Endothelial cell of umbilical vein (primary cell): ENCODE data around the gene ZNF326. TPM values are rescaled to one million over a fixed set of nuclear protein-coding genes. Genes with fewer than 3 reads are reported as not detected.

Source experiments
- BruUV-seq: library from RNA; stranded (reverse); fragments of 400-500 nt; replicated peaks from 2 replicates; lab custom pipeline; 2021; lab: Mats Ljungman, UMichigan
- CTCF ChIA-PET: fragments of 300-600, 350-600 bp; sonication (Branson Sonifier 250); formaldehyde crosslinking; loops from one replicate; lab custom pipeline; 2021; ENCODE audit warnings: antibody characterized with exemption, inconsistent platforms; lab: Charles Lee
- POLR2A ChIA-PET: fragments of 300-600, 350-600 bp; sonication (Branson Sonifier 250); formaldehyde crosslinking; loops from one replicate; lab custom pipeline; 2021; ENCODE audit warnings: antibody characterized with exemption, inconsistent platforms; lab: Charles Lee
- DNase-seq: peaks from one replicate; pipeline ENCODE4 v3.0.0-alpha.2; 2011; ENCODE audit warnings: low read depth, low spot score
- FAIRE-seq: peaks from 2 replicates; lab custom pipeline; 2011; peaks lifted over from hg19 to GRCh38; lab: Jason Lieb, UNC
- H2AFZ ChIP-seq: 2 replicates; pipeline ENCODE4 v1.6.0; 2012; ENCODE audit warnings: low read depth, low read length, control low read depth, inconsistent platforms
- H3K27ac ChIP-seq: 2 replicates; pipeline ENCODE4 v1.5.1; 2011; ENCODE audit warnings: low read depth, mild to moderate bottlenecking, control low read depth, low read length, moderate library complexity; ENCODE audit not compliant: insufficient read depth
- H3K27me3 ChIP-seq, 2 experiments: 2 replicates each; pipeline versions ENCODE4 v1.6.0 to v1.6.1; 2011; ENCODE audit warnings: low read length in 2 of 2, mixed read lengths in 1 of 2; ENCODE audit not compliant: control insufficient read depth in 2 of 2, insufficient read depth in 2 of 2
- H3K36me3 ChIP-seq, 2 experiments: 2 replicates in 1 of 2; 3 replicates in 1 of 2; pipeline ENCODE4 v1.5.1; 2011; ENCODE audit warnings: low read length in 2 of 2, mild to moderate bottlenecking in 1 of 2, moderate library complexity in 1 of 2; ENCODE audit not compliant: control insufficient read depth in 2 of 2, insufficient read depth in 2 of 2; ENCODE audit errors: extremely low read depth in 1 of 2
- H3K4me1 ChIP-seq: 3 replicates; pipeline ENCODE4 v1.5.1; 2011; ENCODE audit warnings: mild to moderate bottlenecking, low read length; ENCODE audit not compliant: control insufficient read depth, insufficient read depth; ENCODE audit errors: extremely low read depth
- H3K4me2 ChIP-seq: 2 replicates; pipeline ENCODE4 v1.6.1; 2011; ENCODE audit warnings: low read length, control low read depth, mixed read lengths; ENCODE audit not compliant: insufficient read depth
- H3K4me3 ChIP-seq, 3 experiments: fragments of 200-600 bp in 1 of 3; sonication (generic), shearing (Covaris generic) in 1 of 3; replicated peaks in 1 of 3; 2 replicates each; pipeline ENCODE4 v1.5.1; 2011 to 2016; ENCODE audit warnings: control low read depth in 3 of 3, low read length in 3 of 3, mild to moderate bottlenecking in 2 of 3, inconsistent platforms in 1 of 3, low read depth in 1 of 3, moderate library complexity in 1 of 3; ENCODE audit not compliant: insufficient read depth in 1 of 3
- H3K79me2 ChIP-seq: 2 replicates; pipeline ENCODE4 v1.6.0; 2012; ENCODE audit warnings: low read length, inconsistent platforms; ENCODE audit not compliant: control insufficient read depth, insufficient read depth
- H3K9ac ChIP-seq: replicated peaks from 2 replicates; pipeline ENCODE3; 2011; ENCODE audit warnings: low read length, control low read depth; ENCODE audit not compliant: insufficient read depth; ENCODE audit errors: extremely low read depth
- H3K9me1 ChIP-seq: replicated peaks from 3 replicates; pipeline ENCODE4 v1.6.0; 2011; ENCODE audit warnings: mild to moderate bottlenecking, low read length; ENCODE audit not compliant: control insufficient read depth, insufficient read depth; ENCODE audit errors: extremely low read depth
- H3K9me3 ChIP-seq: replicated peaks from 2 replicates; pipeline ENCODE4 v1.5.1; 2012; ENCODE audit warnings: low read length, inconsistent platforms; ENCODE audit not compliant: control insufficient read depth, insufficient read depth
- H4K20me1 ChIP-seq: replicated peaks from 2 replicates; pipeline ENCODE3; 2011; ENCODE audit warnings: mild to moderate bottlenecking, low read length; ENCODE audit not compliant: control insufficient read depth, insufficient read depth; ENCODE audit errors: extremely low read depth
- EZH2 ChIP-seq: IDR thresholded peaks from 2 replicates; pipeline ENCODE4 v1.6.1; 2012; ENCODE audit warnings: borderline replicate concordance, low read depth, mild to moderate bottlenecking, moderate library complexity, low read length, inconsistent platforms; ENCODE audit not compliant: severe bottlenecking
- FOS ChIP-seq: IDR thresholded peaks from 2 replicates; pipeline ENCODE4 v1.6.1; 2011; ENCODE audit warnings: mild to moderate bottlenecking, low read length, moderate library complexity, borderline replicate concordance; ENCODE audit not compliant: insufficient read depth
- GATA2 ChIP-seq: IDR thresholded peaks from 2 replicates; pipeline ENCODE4 v1.7.0; 2011; ENCODE audit warnings: low read depth, mild to moderate bottlenecking, moderate library complexity, mixed read lengths, low read length; ENCODE audit not compliant: insufficient read length, insufficient read depth
- JUN ChIP-seq: IDR thresholded peaks from 2 replicates; pipeline ENCODE4 v1.6.1; 2011; ENCODE audit warnings: borderline replicate concordance, low read depth; ENCODE audit not compliant: insufficient read length, insufficient read depth
- MYC ChIP-seq: IDR thresholded peaks from one replicate; pipeline ENCODE4 v1.6.1; 2011; ENCODE audit warnings: mild to moderate bottlenecking, low read depth, low read length
- POLR2A ChIP-seq: IDR thresholded peaks from 2 replicates; pipeline ENCODE4 v1.6.1; 2012; ENCODE audit warnings: low read depth, mild to moderate bottlenecking, control low read depth, low read length
- POLR2AphosphoS5 ChIP-seq: IDR thresholded peaks from 2 replicates; pipeline ENCODE4 v1.6.1; 2012; ENCODE audit warnings: low read depth, mild to moderate bottlenecking, control low read depth, low read length, moderate library complexity; ENCODE audit not compliant: insufficient read depth
- dilution Hi-C: fragments of 300-500 bp; cut with MboI; formaldehyde crosslinking; loops from one replicate; pipeline ENCODE4 v1.15.0; 2019; ENCODE audit warnings: low sequenced_read_pairs; ENCODE audit not compliant: extremely low pct_ligation_motif_present
- intact Hi-C: fragments of 100-400 bp; cut with micrococcal nuclease; formaldehyde crosslinking; loops from one replicate; pipeline ENCODE4 v1.10.0; 2022
- polyA plus RNA-seq, 4 experiments: library from polyadenylated mRNA; depleted of rRNA in 3 of 4; stranded (reverse) in 3 of 4; unstranded in 1 of 4; fragments of >200 nt; gene quantifications; 2 replicates each; pipeline versions ENCODE4 v1.2.1 to v1.2.3, GENCODE V29; 2011 to 2012; ENCODE audit warnings: missing spikeins in 1 of 4
- total RNA-seq: library from RNA; stranded (reverse); gene quantifications from 2 replicates; pipeline ENCODE4 v1.2.3, GENCODE V29; 2021
- TF ChIP-seq, protein P1 (sequence below), 2 donors: IDR thresholded peaks; 1 replicate in 1 of 2; 2 replicates in 1 of 2; pipeline ENCODE4 v1.5.1; 2011; ENCODE audit warnings: low read length in 2 of 2, mild to moderate bottlenecking in 2 of 2, moderate library complexity in 2 of 2, control low read depth in 1 of 2, inconsistent platforms in 1 of 2, low read depth in 1 of 2; ENCODE audit not compliant: insufficient read depth in 1 of 2; ENCODE audit errors: extremely low read depth in 1 of 2
- TF ChIP-seq, protein P2 (sequence below): IDR thresholded peaks from 2 replicates; pipeline ENCODE4 v1.6.1; 2011; ENCODE audit not compliant: insufficient read depth, insufficient read length

ZNF326 gene
- total and polyA plus RNA-seq, 2 donors (not counting 3 experiments of a cell fraction or from before 2014, with no cell fraction given), result 13.1 to 29.9 TPM

DNA sequence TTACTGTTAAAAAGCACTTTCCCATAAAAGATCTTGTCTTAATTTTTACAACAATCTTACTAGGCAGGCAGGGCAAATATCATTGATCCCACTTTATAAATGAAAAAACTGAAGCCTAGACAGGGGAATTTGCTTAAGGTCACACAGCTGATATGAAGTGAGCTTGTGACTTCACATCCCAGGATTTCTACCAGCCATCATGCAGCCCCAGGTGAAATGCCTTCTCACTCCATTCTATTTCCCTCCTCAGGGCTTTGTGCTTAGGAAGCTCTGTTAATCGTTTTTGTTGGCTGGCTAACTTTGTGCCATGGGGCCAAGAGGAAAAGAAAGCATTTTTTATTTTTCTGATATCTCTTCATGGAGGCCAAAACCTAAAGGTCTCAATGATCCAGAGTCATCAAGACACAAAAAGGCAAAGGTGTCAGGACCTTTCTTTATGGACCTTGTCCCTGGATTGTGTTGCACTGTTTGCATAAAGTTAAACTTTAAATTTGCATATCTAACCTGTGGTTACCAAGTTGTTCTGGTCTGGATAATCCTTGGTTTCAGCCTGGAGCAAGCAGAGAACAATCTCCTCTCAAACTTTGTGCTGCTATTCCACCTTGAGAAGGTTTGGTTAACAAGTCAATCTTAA is 44.8 kb upstream of the ZNF326 start:
- intact Hi-C loops, result no loop called here
- dilution Hi-C loops, result no loop called here

More for the DNA sequence above, 44.8 kb upstream of the ZNF326 start:
- no peak for DNase-seq
- FAIRE-seq, result no peak
- H3K27ac ChIP-seq, result no peak overlapping the region
- H2AFZ ChIP-seq, result no peak overlapping the region
- H3K9ac ChIP-seq, result no peak overlapping the region
- CTCF ChIA-PET, result interaction anchor here (0.7 to 1.0 kb wide), 3 partner anchors 13 to 107 kb away, joined by 3 read pairs; no protein-coding TSS in a partner anchor
- H3K9me3 ChIP-seq, result no peaks in the 10 kb centered on the region
- H3K4me3 ChIP-seq, result no peak overlapping the region
- BruUV-seq, result no TSS peak
- POLR2A ChIA-PET, result interaction anchor here (0.6 kb wide), 1 partner anchor 16 kb away, joined by 3 read pairs; no protein-coding TSS in a partner anchor
- no peaks in the 10 kb centered on the region for H3K9me1 ChIP-seq
- TF ChIP-seq, protein P1, sequence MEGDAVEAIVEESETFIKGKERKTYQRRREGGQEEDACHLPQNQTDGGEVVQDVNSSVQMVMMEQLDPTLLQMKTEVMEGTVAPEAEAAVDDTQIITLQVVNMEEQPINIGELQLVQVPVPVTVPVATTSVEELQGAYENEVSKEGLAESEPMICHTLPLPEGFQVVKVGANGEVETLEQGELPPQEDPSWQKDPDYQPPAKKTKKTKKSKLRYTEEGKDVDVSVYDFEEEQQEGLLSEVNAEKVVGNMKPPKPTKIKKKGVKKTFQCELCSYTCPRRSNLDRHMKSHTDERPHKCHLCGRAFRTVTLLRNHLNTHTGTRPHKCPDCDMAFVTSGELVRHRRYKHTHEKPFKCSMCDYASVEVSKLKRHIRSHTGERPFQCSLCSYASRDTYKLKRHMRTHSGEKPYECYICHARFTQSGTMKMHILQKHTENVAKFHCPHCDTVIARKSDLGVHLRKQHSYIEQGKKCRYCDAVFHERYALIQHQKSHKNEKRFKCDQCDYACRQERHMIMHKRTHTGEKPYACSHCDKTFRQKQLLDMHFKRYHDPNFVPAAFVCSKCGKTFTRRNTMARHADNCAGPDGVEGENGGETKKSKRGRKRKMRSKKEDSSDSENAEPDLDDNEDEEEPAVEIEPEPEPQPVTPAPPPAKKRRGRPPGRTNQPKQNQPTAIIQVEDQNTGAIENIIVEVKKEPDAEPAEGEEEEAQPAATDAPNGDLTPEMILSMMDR (IDR thresholded peaks at IDR 0.05; ENCODE audit: extremely low read depth in 1 of 2, insufficient read depth in 1 of 2, low read depth in 1 of 2, low read length in 2 of 2), result no peak
- TF ChIP-seq POLR2AphosphoS5, result no peak
- no peak for TF ChIP-seq FOS
- TF ChIP-seq, protein P2, sequence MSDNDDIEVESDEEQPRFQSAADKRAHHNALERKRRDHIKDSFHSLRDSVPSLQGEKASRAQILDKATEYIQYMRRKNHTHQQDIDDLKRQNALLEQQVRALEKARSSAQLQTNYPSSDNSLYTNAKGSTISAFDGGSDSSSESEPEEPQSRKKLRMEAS, result no peak
- no peak for TF ChIP-seq POLR2A
- TF ChIP-seq MYC, result no peak
- no peak for TF ChIP-seq EZH2
- TF ChIP-seq JUN, result no peak
- TF ChIP-seq GATA2, result no peak
- no peaks in the 10 kb centered on the region for H3K27me3 ChIP-seq
- no peak overlapping the region for H3K4me2 ChIP-seq
- peaks cover 5% of the 10 kb centered on the region for H3K4me1 ChIP-seq
- no peaks in the 10 kb centered on the region for H3K79me2 ChIP-seq
- no peaks in the 10 kb centered on the region for H3K36me3 ChIP-seq
- no peaks in the 10 kb centered on the region for H4K20me1 ChIP-seq
